ENCODE measurements around the gene SLC9C1. TPM values are rescaled to one million over a fixed set of nuclear protein-coding genes. Genes with fewer than 3 reads are reported as not detected.

The SLC9C1 gene
- total RNA-seq, 1 experiment from 2014 or later, result 0.50 TPM

- Histone ChIP-seq H3T11ph (ENCODE audit: low read length) (peak overlapping the region; percentile 10), H3K4me2 (ENCODE audit: insufficient read depth, insufficient read length, low read length) (no peak overlapping the region), H3K9me3 (ENCODE audit: control insufficient read depth, low read depth, low read length) (no peaks in the 10 kb centered on the region), H3K56ac (ENCODE audit: insufficient read length, low read depth, low read length) (no peak overlapping the region), H2BK12ac (ENCODE audit: insufficient read length, low read depth, low read length) (no peak overlapping the region), H2BK15ac (ENCODE audit: low read depth, low read length) (no peak overlapping the region), H2BK5ac (ENCODE audit: insufficient read length, low read length) (no peak overlapping the region), H3K23ac (ENCODE audit: insufficient read length, low read depth, low read length) (no peak overlapping the region), H3K79me1 (ENCODE audit: insufficient read depth, low read depth, low read length, poor library complexity, severe bottlenecking) (no peaks in the 10 kb centered on the region), H3K79me2 (ENCODE audit: insufficient read depth, low read length) (no peaks in the 10 kb centered on the region), H2AK5ac (ENCODE audit: insufficient read length, low read length) (no peak overlapping the region), H2AFZ (ENCODE audit: low read length) (no peak overlapping the region), H2BK20ac (ENCODE audit: low read depth, low read length, poor library complexity, severe bottlenecking) (no peak overlapping the region), H2BK120ac (ENCODE audit: low read depth, low read length, poor library complexity, severe bottlenecking) (no peak overlapping the region), H4K20me1 (ENCODE audit: control insufficient read depth, insufficient read depth, insufficient read length) (no peaks in the 10 kb centered on the region), H3K9ac (ENCODE audit: extremely low read depth, insufficient read length, low read length) (no peak overlapping the region), H3K4ac (ENCODE audit: low read depth, low read length) (no peak overlapping the region; the same call in 1 of the 2 replicates), H4K5ac (ENCODE audit: insufficient read length, low read depth, low read length) (no peak overlapping the region), H3K27me3 (ENCODE audit: insufficient read depth, low read length) (no peaks in the 10 kb centered on the region), H3K18ac (ENCODE audit: insufficient read length, low read depth, low read length) (no peak overlapping the region), H3K23me2 (ENCODE audit: insufficient read length, low read depth, low read length, poor library complexity, severe bottlenecking) (no peaks in the 10 kb centered on the region), H4K8ac (replicated peaks; ENCODE audit: insufficient read length, low read depth, low read length) (no peak overlapping the region), H3K14ac (ENCODE audit: insufficient read depth, low read length) (no peak overlapping the region), H3K4me1 (ENCODE audit: insufficient read depth, low read length) (peaks cover 16% of the 10 kb centered on the region; the same call in 1 of the 2 replicates), H3K27ac (ENCODE audit: insufficient read length, low read depth, low read length) (no peak overlapping the region), H4K91ac (ENCODE audit: insufficient read length, low read depth, low read length) (no peak overlapping the region)
- DNase-seq, result peak; percentile 61
- H3K4me1 Mint-ChIP-seq, result peaks cover 42 to 59% of the 10 kb centered on the region in 2 experiments
- no peaks in the 10 kb centered on the region; a peak in 1 of 7 replicates for H3K36me3 Mint-ChIP-seq (ENCODE audit: insufficient read depth in 1 of 3, low read depth in 3 of 3)
- H3K27ac Mint-ChIP-seq, result peak overlapping the region in 1 of 3 experiments; percentile 39; a peak in 2 of 7 replicates
- no peak overlapping the region; a peak in 1 of 5 replicates for H3K4me3 Mint-ChIP-seq
- no peaks in the 10 kb centered on the region for H3K27me3 Mint-ChIP-seq (ENCODE audit: low read depth)
- WGBS (ENCODE audit: extremely low coverage, insufficient read length, low lambda C conversion rate), result no CpG with 5 or more reads among the region's 7 CpGs
- TF ChIP-seq CTCF (conservative IDR thresholded peaks at IDR 0.05), result no peak
- no peaks in the 10 kb centered on the region for H3K9me3 Mint-ChIP-seq
Observed at GRCh38 chr3:112128843-112129727, 164.9 kb downstream of the SLC9C1 start.
